Ascending aorta (tissue), 2 donors: Measurements from ENCODE around the gene GMPPB. TPM values are rescaled to one million over a fixed set of nuclear protein-coding genes. Genes with fewer than 3 reads are reported as not detected.

Experiments
- DNase-seq, 2 donors: peaks; one replicate each; pipeline ENCODE4 v3.0.0-alpha.2; 2019; ENCODE audit warnings: low spot score in 2 of 2
- H3K27ac ChIP-seq, 2 donors: fragments of 200-600 bp; sonication (generic); one replicate each; pipeline ENCODE4 v1.5.1; 2016 to 2017; ENCODE audit warnings: mild to moderate bottlenecking in 1 of 2
- H3K27me3 ChIP-seq: fragments of 200-600 bp; sonication (generic); one replicate; pipeline ENCODE4 v1.5.1; 2017
- H3K36me3 ChIP-seq, 2 donors: fragments of 200-600 bp; sonication (generic); one replicate each; pipeline ENCODE4 v1.5.1; 2016
- H3K4me1 ChIP-seq, 2 donors: fragments of 200-600 bp; sonication (generic); one replicate each; pipeline ENCODE4 v1.5.1; 2016 to 2017; ENCODE audit warnings: mild to moderate bottlenecking in 1 of 2
- H3K4me3 ChIP-seq, 2 donors: fragments of 200-600 bp; sonication (generic); one replicate each; pipeline ENCODE4 v1.5.1; 2016 to 2017; ENCODE audit warnings: mild to moderate bottlenecking in 1 of 2
- H3K9me3 ChIP-seq, 2 donors: fragments of 200-600 bp; sonication (generic); one replicate each; pipeline ENCODE4 v1.5.1; 2016
- CTCF ChIP-seq, 3 experiments: fragments of 200-600 bp in 2 of 3; fragments of 450-650 bp in 1 of 3; sonication (generic) in 2 of 3; IDR thresholded peaks; one replicate each; pipeline ENCODE4 v1.5.1; 2016 to 2019; ENCODE audit warnings: antibody characterized with exemption in 3 of 3, mild to moderate bottlenecking in 1 of 3, moderate library complexity in 1 of 3
- intact Hi-C: fragments of 100-400 bp; cut with DNase I; formaldehyde crosslinking; loops from one replicate; pipeline ENCODE4 v1.15.1; 2023
- total RNA-seq: library from RNA; depleted of rRNA; stranded (reverse); fragments of >200 nt; gene quantifications from one replicate; pipeline ENCODE4 v1.1.0, GENCODE V29; 2016

The GMPPB gene
- total RNA-seq, 1 donor from 2014 or later = 16.4 TPM

- H3K9me3 ChIP-seq = no peaks in the 10 kb centered on the region
- H3K27ac ChIP-seq = no peak overlapping the region
- peaks cover 45 to 62% of the 10 kb centered on the region in 2 donors for H3K36me3 ChIP-seq
- peaks cover 8 to 10% of the 10 kb centered on the region in 2 donors for H3K4me1 ChIP-seq
- no peak overlapping the region for H3K4me3 ChIP-seq
- H3K27me3 ChIP-seq = no peaks in the 10 kb centered on the region
- TF ChIP-seq CTCF (IDR thresholded peaks at IDR 0.05) = no peak
- intact Hi-C loops = loop anchor here (10.0 kb wide), 1 partner anchor 127 kb away; the partner anchor contains the start of gene TRAIP
- no peak for DNase-seq
Measured at GRCh38 chr3:49727924-49728361, 4.2 kb upstream of the GMPPB start.

- no peaks in the 10 kb centered on the region for H3K9me3 ChIP-seq
- intact Hi-C loops = loop anchor here (10.0 kb wide), 1 partner anchor 127 kb away; the partner anchor contains the start of gene TRAIP
- no peak for DNase-seq
- H3K36me3 ChIP-seq = peaks cover 39 to 58% of the 10 kb centered on the region in 2 donors
- H3K4me1 ChIP-seq = peaks cover 14% of the 10 kb centered on the region in 2 donors
- H3K27ac ChIP-seq = no peak overlapping the region
- no peaks in the 10 kb centered on the region for H3K27me3 ChIP-seq
- no peak overlapping the region for H3K4me3 ChIP-seq
- no peak for TF ChIP-seq CTCF (IDR thresholded peaks at IDR 0.05)
Measured at GRCh38 chr3:49727154-49727923, 3.6 kb upstream of the GMPPB start.

GRCh38 chr3:49725906-49726681 lies 2.3 kb upstream of the GMPPB start:
- peaks cover 14 to 17% of the 10 kb centered on the region in 2 donors for H3K4me1 ChIP-seq
- H3K36me3 ChIP-seq = peaks cover 34 to 58% of the 10 kb centered on the region in 2 donors
- no peak for DNase-seq
- H3K27ac ChIP-seq = peak overlapping the region; percentile 89 to 97
- intact Hi-C loops = loop anchor here (10.0 kb wide), 1 partner anchor 129 kb away; the partner anchor contains the start of gene TRAIP
- H3K9me3 ChIP-seq = no peaks in the 10 kb centered on the region
- no peak for TF ChIP-seq CTCF (IDR thresholded peaks at IDR 0.05)
- H3K4me3 ChIP-seq = no peak overlapping the region
- H3K27me3 ChIP-seq = no peaks in the 10 kb centered on the region

- DNase-seq = no peak
Measured at GRCh38 chr3:49724586-49724985, 835 bp upstream of the GMPPB start.

More at GRCh38 chr3:49724586-49724985, 835 bp upstream of the GMPPB start:
- Histone ChIP-seq H3K27ac (peak overlapping the region; percentile 89 to 97), H3K9me3 (no peaks in the 10 kb centered on the region), H3K4me1 (peaks cover 14 to 17% of the 10 kb centered on the region in 2 donors), H3K4me3 (peak overlapping the region; percentile 86 to 98), H3K27me3 (no peaks in the 10 kb centered on the region), H3K36me3 (peaks cover 23 to 54% of the 10 kb centered on the region in 2 donors)
- intact Hi-C loops = loop anchor here (1.0 to 10.0 kb wide), 3 partner anchors 50 to 130 kb away; partner anchors contain the start of genes APEH, IP6K1 and TRAIP
- no peak for TF ChIP-seq CTCF (IDR thresholded peaks at IDR 0.05)
